MM.1S (cell line): ENCODE measurements around the gene GJD2.

Source experiments
- DNase-seq: peaks from one replicate; pipeline ENCODE4 v3.0.0-alpha.2; 2015
- H2AFZ ChIP-seq: fragments of 300-600 bp; sonication (generic); 2 replicates; pipeline ENCODE4 v1.6.0; 2016; ENCODE audit warnings: antibody characterized with exemption, low read length
- H3F3A ChIP-seq: fragments of 300-600 bp; sonication (generic); 2 replicates; pipeline ENCODE4 v1.6.1; 2016; ENCODE audit warnings: mild to moderate bottlenecking, antibody characterized with exemption, low read length, moderate library complexity, mixed read lengths; ENCODE audit not compliant: insufficient read depth
- H3K27ac ChIP-seq: fragments of 300-600 bp; sonication (generic); 2 replicates; pipeline ENCODE4 v1.5.1; 2016; ENCODE audit warnings: mild to moderate bottlenecking, low read length
- H3K27me3 ChIP-seq: fragments of 300-600 bp; sonication (generic); replicated peaks from 2 replicates; pipeline ENCODE4 v1.6.0; 2016; ENCODE audit warnings: low read length; ENCODE audit not compliant: insufficient read depth
- H3K36me3 ChIP-seq: fragments of 300-600 bp; sonication (generic); replicated peaks from 2 replicates; pipeline ENCODE4 v1.6.1; 2016; ENCODE audit warnings: mild to moderate bottlenecking, low read length, mixed read lengths; ENCODE audit not compliant: insufficient read depth
- H3K4me1 ChIP-seq: fragments of 300-600 bp; sonication (generic); 2 replicates; pipeline ENCODE4 v1.6.1; 2016; ENCODE audit warnings: low read length, mixed read lengths
- H3K4me2 ChIP-seq: fragments of 300-600 bp; sonication (generic); 2 replicates; pipeline ENCODE4 v1.6.0; 2016; ENCODE audit warnings: low read depth, low read length
- H3K4me3 ChIP-seq: fragments of 300-600 bp; sonication (generic); 2 replicates; pipeline ENCODE4 v1.5.1; 2016; ENCODE audit warnings: low read length, mixed read lengths
- H3K79me2 ChIP-seq: fragments of 300-600 bp; sonication (generic); 2 replicates; pipeline ENCODE4 v1.6.1; 2016; ENCODE audit warnings: mixed run types, low read length, mixed read lengths
- H3K9ac ChIP-seq: fragments of 300-600 bp; sonication (generic); 2 replicates; pipeline ENCODE4 v1.6.1; 2016; ENCODE audit warnings: low read length, mixed read lengths
- H3K9me2 ChIP-seq: fragments of 300-600 bp; sonication (generic); replicated peaks from 2 replicates; pipeline ENCODE4 v1.6.1; 2016; ENCODE audit warnings: mild to moderate bottlenecking, low read length, mixed read lengths; ENCODE audit not compliant: insufficient read depth
- H3K9me3 ChIP-seq: fragments of 300-600 bp; sonication (generic); replicated peaks from 2 replicates; pipeline ENCODE4 v1.6.1; 2016; ENCODE audit warnings: mild to moderate bottlenecking, low read length, mixed read lengths; ENCODE audit not compliant: insufficient read depth
- H4K20me1 ChIP-seq: fragments of 300-600 bp; sonication (generic); 2 replicates; pipeline ENCODE4 v1.6.1; 2016; ENCODE audit warnings: mild to moderate bottlenecking, low read length, moderate library complexity, mixed read lengths; ENCODE audit not compliant: insufficient read depth
- EZH2 ChIP-seq: fragments of 300-600 bp; sonication (generic); optimal IDR thresholded peaks from 2 replicates; pipeline ENCODE3; 2017; ENCODE audit warnings: low read depth, mild to moderate bottlenecking, antibody characterized with exemption, low read length, mixed read lengths
- EZH2phosphoT487 ChIP-seq: fragments of 300-600 bp; sonication (generic); IDR thresholded peaks from 2 replicates; pipeline ENCODE4 v1.6.1; 2018; ENCODE audit warnings: antibody characterized with exemption, low read length
- TF ChIP-seq, protein P1 (sequence below): fragments of 300-600 bp; sonication (generic); IDR thresholded peaks from 2 replicates; pipeline ENCODE4 v1.5.1; 2016; ENCODE audit warnings: antibody characterized with exemption, low read length, mixed read lengths

Gene GJD2

GRCh38 chr15:34754674-34755418, at the start of gene GJD2:
TSS of gene GJD2 (minus strand) at chr15:34754998. CDS start at chr15:34754488, 510 bp downstream.
- Histone ChIP-seq H3K36me3 (no peaks in the 10 kb centered on the region), H3K27ac (no peak within 1 kb of the TSS), H3K9ac (no peak within 1 kb of the TSS), H2AFZ (no peak within 1 kb of the TSS), H3K4me2 (0 out of 2 replicates have a peak within 1 kb of the TSS, but pooled peaks have one; percentile 11), H3F3A (no peaks in the 10 kb centered on the region), H3K79me2 (no peaks in the 10 kb centered on the region), H3K4me3 (no peak within 1 kb of the TSS), H3K9me3 (no peaks in the 10 kb centered on the region), H3K9me2 (no peaks in the 10 kb centered on the region), H3K27me3 (peaks cover 5% of the 10 kb centered on the region; the same call in 1 of the 2 replicates), H4K20me1 (no peaks in the 10 kb centered on the region), H3K4me1 (no peaks in the 10 kb centered on the region)
- DNase-seq, result no peak
- TF ChIP-seq EZH2, result no peak
- no peak for TF ChIP-seq EZH2phosphoT487
- TF ChIP-seq, protein P1, sequence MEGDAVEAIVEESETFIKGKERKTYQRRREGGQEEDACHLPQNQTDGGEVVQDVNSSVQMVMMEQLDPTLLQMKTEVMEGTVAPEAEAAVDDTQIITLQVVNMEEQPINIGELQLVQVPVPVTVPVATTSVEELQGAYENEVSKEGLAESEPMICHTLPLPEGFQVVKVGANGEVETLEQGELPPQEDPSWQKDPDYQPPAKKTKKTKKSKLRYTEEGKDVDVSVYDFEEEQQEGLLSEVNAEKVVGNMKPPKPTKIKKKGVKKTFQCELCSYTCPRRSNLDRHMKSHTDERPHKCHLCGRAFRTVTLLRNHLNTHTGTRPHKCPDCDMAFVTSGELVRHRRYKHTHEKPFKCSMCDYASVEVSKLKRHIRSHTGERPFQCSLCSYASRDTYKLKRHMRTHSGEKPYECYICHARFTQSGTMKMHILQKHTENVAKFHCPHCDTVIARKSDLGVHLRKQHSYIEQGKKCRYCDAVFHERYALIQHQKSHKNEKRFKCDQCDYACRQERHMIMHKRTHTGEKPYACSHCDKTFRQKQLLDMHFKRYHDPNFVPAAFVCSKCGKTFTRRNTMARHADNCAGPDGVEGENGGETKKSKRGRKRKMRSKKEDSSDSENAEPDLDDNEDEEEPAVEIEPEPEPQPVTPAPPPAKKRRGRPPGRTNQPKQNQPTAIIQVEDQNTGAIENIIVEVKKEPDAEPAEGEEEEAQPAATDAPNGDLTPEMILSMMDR, result no peak

- no peaks in the 10 kb centered on the region for H3K27me3 ChIP-seq
- H3K4me1 ChIP-seq, result no peaks in the 10 kb centered on the region
- H3K27ac ChIP-seq, result no peak overlapping the region
- H3K9me3 ChIP-seq, result no peaks in the 10 kb centered on the region
- no peak overlapping the region for H2AFZ ChIP-seq
- no peak overlapping the region for H3K9ac ChIP-seq
- H3F3A ChIP-seq, result no peaks in the 10 kb centered on the region
- no peak for DNase-seq
- no peaks in the 10 kb centered on the region for H3K79me2 ChIP-seq
- H3K9me2 ChIP-seq, result no peaks in the 10 kb centered on the region
- H4K20me1 ChIP-seq, result no peaks in the 10 kb centered on the region
- TF ChIP-seq EZH2 (no peak), EZH2phosphoT487 (no peak)
- no peak overlapping the region for H3K4me3 ChIP-seq
- H3K36me3 ChIP-seq, result no peaks in the 10 kb centered on the region
- no peak overlapping the region for H3K4me2 ChIP-seq
Measured at GRCh38 chr15:34804113-34804512, 49.3 kb upstream of the GJD2 start.

DNA sequence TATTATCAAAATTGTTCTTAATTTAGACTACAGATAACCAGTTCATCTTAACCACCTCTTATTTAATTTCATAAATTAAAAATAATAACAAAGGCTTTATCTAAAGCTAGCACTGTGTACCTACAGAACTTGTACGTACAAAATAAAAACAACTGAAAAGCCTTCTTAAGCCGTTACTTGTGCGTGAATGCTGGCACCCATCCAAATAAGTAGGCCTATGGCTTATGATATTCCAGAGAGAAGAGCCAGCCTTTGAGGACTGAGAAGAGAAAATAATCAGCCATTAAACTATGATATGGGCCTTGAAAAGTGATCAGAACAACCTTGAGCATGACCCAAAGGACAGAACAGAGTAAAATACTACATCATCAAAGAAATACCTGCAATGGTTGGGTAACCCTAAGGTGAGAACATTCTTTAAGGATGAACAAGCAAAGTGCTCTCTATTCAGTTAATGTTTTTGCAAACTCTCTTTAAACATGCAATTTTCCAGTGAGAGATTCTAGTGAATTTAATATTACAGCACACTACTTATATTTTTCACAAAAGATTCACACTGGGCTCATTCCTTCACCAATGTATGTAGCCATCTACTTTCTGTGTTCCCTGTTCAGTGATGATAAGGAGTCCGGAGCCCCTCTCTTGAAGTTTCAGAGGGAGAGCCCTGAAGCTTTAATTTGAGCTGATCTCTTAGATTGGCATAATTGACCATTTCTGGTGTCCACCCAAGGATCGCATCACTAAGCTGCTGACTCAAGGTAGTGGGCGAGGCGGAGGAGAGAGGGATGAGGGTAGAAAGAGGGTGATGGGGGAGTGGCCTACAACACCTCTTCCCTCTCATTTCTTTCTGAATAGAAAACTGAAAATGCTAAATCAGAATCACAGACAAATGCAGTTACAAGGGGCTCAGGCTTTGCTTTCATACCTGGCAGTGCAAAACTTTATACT, 48.3 kb upstream of the GJD2 start:
- H3K9ac ChIP-seq, result no peak overlapping the region
- TF ChIP-seq, protein P1, result no peak
- no peak for TF ChIP-seq EZH2phosphoT487
- no peak for TF ChIP-seq EZH2
- no peak overlapping the region for H3K27ac ChIP-seq
- no peak for DNase-seq
- no peaks in the 10 kb centered on the region for H3K4me1 ChIP-seq
- H3K9me3 ChIP-seq, result no peaks in the 10 kb centered on the region
- no peak overlapping the region for H3K4me3 ChIP-seq
- no peaks in the 10 kb centered on the region for H3F3A ChIP-seq
- H3K4me2 ChIP-seq, result no peak overlapping the region
- H3K9me2 ChIP-seq, result no peaks in the 10 kb centered on the region
- no peaks in the 10 kb centered on the region for H3K79me2 ChIP-seq
- no peaks in the 10 kb centered on the region for H3K36me3 ChIP-seq
- no peaks in the 10 kb centered on the region for H4K20me1 ChIP-seq
- H3K27me3 ChIP-seq, result no peaks in the 10 kb centered on the region
- no peak overlapping the region for H2AFZ ChIP-seq
